HEK293 (cell line): ENCODE results near the gene SREK1.

ENCODE experiments used
- EGR2 ChIP-seq: fragments of 450-650 bp; formaldehyde crosslinking; IDR thresholded peaks from 2 replicates; pipeline ENCODE4 v1.5.1; 2016; ENCODE audit warnings: low read depth, missing biosample characterization, missing genetic modification characterization
- HOXD13 ChIP-seq: sonication (generic); formaldehyde crosslinking; IDR thresholded peaks from 2 replicates; pipeline ENCODE4 v1.8.0; 2022; ENCODE audit warnings: missing genetic modification reagents, borderline replicate concordance
- KLF8 ChIP-seq: fragments of 450-650 bp; formaldehyde crosslinking; IDR thresholded peaks from 2 replicates; pipeline ENCODE4 v1.5.1; 2016; ENCODE audit warnings: missing biosample characterization, missing genetic modification characterization
- PRDM1 ChIP-seq: fragments of 450-650 bp; formaldehyde crosslinking; IDR thresholded peaks from 2 replicates; pipeline ENCODE4; 2016; ENCODE audit warnings: missing biosample characterization, missing genetic modification characterization
- SCRT2 ChIP-seq: fragments of 450-650 bp; formaldehyde crosslinking; IDR thresholded peaks from 2 replicates; pipeline ENCODE4 v1.5.1; 2016; ENCODE audit warnings: missing biosample characterization, missing genetic modification characterization
- SP3 ChIP-seq: fragments of 450-650 bp; formaldehyde crosslinking; IDR thresholded peaks from 2 replicates; pipeline ENCODE4 v1.5.1; 2016; ENCODE audit warnings: missing biosample characterization, missing genetic modification characterization
- TRIM28 ChIP-seq: IDR thresholded peaks from 2 replicates; pipeline ENCODE4 v1.6.1; 2011; ENCODE audit warnings: low read length, control low read depth, borderline replicate concordance
- YY2 ChIP-seq: fragments of 450-650 bp; formaldehyde crosslinking; IDR thresholded peaks from 2 replicates; pipeline ENCODE4 v1.5.1; 2016; ENCODE audit warnings: missing biosample characterization, missing genetic modification characterization
- ZBTB1 ChIP-seq: fragments of 450-650 bp; formaldehyde crosslinking; IDR thresholded peaks from 2 replicates; pipeline ENCODE4 v1.5.1; 2016; ENCODE audit warnings: missing biosample characterization, missing genetic modification characterization
- ZBTB21 ChIP-seq: fragments of 450-650 bp; formaldehyde crosslinking; IDR thresholded peaks from 2 replicates; pipeline ENCODE4 v1.5.1; 2017; ENCODE audit warnings: missing biosample characterization, missing genetic modification characterization
- ZBTB48 ChIP-seq: fragments of 450-650 bp; formaldehyde crosslinking; IDR thresholded peaks from 2 replicates; pipeline ENCODE4 v1.5.1; 2016; ENCODE audit warnings: missing biosample characterization, missing genetic modification characterization
- ZBTB7A ChIP-seq: fragments of 450-650 bp; formaldehyde crosslinking; IDR thresholded peaks from 2 replicates; pipeline ENCODE4 v1.5.1; 2016; ENCODE audit warnings: low read depth, missing biosample characterization, missing genetic modification characterization
- ZFP3 ChIP-seq: fragments of 450-650 bp; formaldehyde crosslinking; IDR thresholded peaks from 2 replicates; pipeline ENCODE4 v1.5.1; 2016; ENCODE audit warnings: low read depth, missing biosample characterization, missing genetic modification characterization
- ZFP41 ChIP-seq: fragments of 450-650 bp; formaldehyde crosslinking; IDR thresholded peaks from 2 replicates; pipeline ENCODE4 v1.5.1; 2016; ENCODE audit warnings: missing biosample characterization, missing genetic modification characterization, borderline replicate concordance
- ZNF112 ChIP-seq: fragments of 450-650 bp; formaldehyde crosslinking; IDR thresholded peaks from 2 replicates; pipeline ENCODE4 v1.5.0; 2017; ENCODE audit warnings: missing biosample characterization, missing genetic modification characterization
- ZNF121 ChIP-seq: fragments of 450-650 bp; formaldehyde crosslinking; IDR thresholded peaks from 2 replicates; pipeline ENCODE4 v1.5.1; 2016; ENCODE audit warnings: missing biosample characterization, missing genetic modification characterization
- ZNF266 ChIP-seq: fragments of 450-650 bp; formaldehyde crosslinking; IDR thresholded peaks from 2 replicates; pipeline ENCODE4 v1.5.1; 2016; ENCODE audit warnings: missing biosample characterization, missing genetic modification characterization, low read depth
- ZNF335 ChIP-seq: fragments of 450-650 bp; formaldehyde crosslinking; conservative IDR thresholded peaks from 2 replicates; pipeline ENCODE4 v1.5.1; 2016; ENCODE audit warnings: missing biosample characterization, missing genetic modification characterization
- ZNF366 ChIP-seq: fragments of 450-650 bp; formaldehyde crosslinking; conservative IDR thresholded peaks from 2 replicates; pipeline ENCODE4 v1.5.1; 2016; ENCODE audit warnings: missing biosample characterization, missing genetic modification characterization
- ZNF433 ChIP-seq: fragments of 450-650 bp; formaldehyde crosslinking; IDR thresholded peaks from 2 replicates; pipeline ENCODE4 v1.5.1; 2016; ENCODE audit warnings: missing biosample characterization, missing genetic modification characterization, low read depth
- ZNF658 ChIP-seq: fragments of 450-650 bp; formaldehyde crosslinking; IDR thresholded peaks from 2 replicates; pipeline ENCODE4; 2016; ENCODE audit warnings: missing biosample characterization, missing genetic modification characterization
- ZNF677 ChIP-seq: fragments of 450-650 bp; IDR thresholded peaks from 2 replicates; pipeline ENCODE4 v1.5.0; 2018; ENCODE audit warnings: missing biosample characterization, mild to moderate bottlenecking, missing genetic modification characterization, moderate library complexity
- ZNF830 ChIP-seq: fragments of 450-650 bp; IDR thresholded peaks from 2 replicates; pipeline ENCODE4 v1.5.0; 2018; ENCODE audit warnings: missing biosample characterization, missing genetic modification characterization, low read depth, mild to moderate bottlenecking, moderate library complexity
- TF ChIP-seq, protein P1 (sequence below): fragments of 450-650 bp; formaldehyde crosslinking; IDR thresholded peaks from 2 replicates; pipeline ENCODE4 v1.5.1; 2017; ENCODE audit warnings: missing biosample characterization, missing genetic modification characterization
- TF ChIP-seq, protein P2 (sequence below): fragments of 450-650 bp; IDR thresholded peaks from 2 replicates; pipeline ENCODE4 v1.5.1; 2018; ENCODE audit warnings: missing biosample characterization, mild to moderate bottlenecking, missing genetic modification characterization
- TF ChIP-seq, protein P3 (sequence below): fragments of 450-650 bp; formaldehyde crosslinking; IDR thresholded peaks from 2 replicates; pipeline ENCODE4 v1.5.1; 2016; ENCODE audit warnings: missing biosample characterization, missing genetic modification characterization
- TF ChIP-seq, protein P4 (sequence below): fragments of 450-650 bp; formaldehyde crosslinking; IDR thresholded peaks from 2 replicates; pipeline ENCODE4 v1.5.1; 2016; ENCODE audit warnings: missing biosample characterization, missing genetic modification characterization
- TF ChIP-seq, protein P5 (sequence below): fragments of 450-650 bp; formaldehyde crosslinking; IDR thresholded peaks from 2 replicates; pipeline ENCODE4 v1.5.1; 2016; ENCODE audit warnings: missing biosample characterization, missing genetic modification characterization
- TF ChIP-seq, protein P6 (sequence below): fragments of 450-650 bp; formaldehyde crosslinking; IDR thresholded peaks from 2 replicates; pipeline ENCODE4 v1.5.1; 2016; ENCODE audit warnings: missing biosample characterization, missing genetic modification characterization

SREK1 gene

DNA sequence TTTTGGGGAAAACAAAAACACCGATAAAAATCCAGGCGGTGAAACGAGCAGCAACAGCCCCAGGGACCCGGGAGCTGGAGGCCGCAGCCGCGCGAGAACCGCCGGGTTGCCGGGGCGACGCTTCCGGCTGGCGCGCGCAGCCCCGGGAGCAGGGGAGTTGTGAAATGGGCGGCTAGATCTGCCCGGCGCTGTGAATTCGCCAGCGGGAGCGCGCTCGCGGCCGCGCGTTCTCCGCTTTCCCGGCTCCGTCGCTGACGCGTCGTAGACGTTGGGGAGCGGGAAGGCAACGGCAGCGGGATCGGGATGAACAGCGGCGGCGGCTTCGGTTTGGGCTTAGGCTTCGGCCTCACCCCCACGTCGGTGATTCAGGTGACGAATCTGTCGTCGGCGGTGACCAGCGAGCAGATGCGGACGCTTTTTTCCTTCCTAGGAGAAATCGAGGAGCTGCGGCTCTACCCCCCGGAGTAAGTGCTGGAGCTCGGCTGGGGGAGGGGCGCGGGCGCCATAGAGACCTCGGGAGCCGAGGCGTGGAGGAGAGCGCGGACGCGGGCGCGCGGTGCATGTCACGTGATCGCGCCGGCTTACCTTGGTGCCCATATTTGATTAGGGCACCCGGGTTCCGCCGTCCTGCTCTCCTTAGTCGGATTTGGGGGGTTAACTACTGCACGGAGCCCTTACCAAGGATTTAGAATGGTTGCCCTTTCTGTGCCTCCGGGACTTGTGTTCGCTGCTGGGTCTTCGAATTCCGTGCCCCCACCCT, at the start of gene SREK1 (continued):
- TF ChIP-seq, protein P1, sequence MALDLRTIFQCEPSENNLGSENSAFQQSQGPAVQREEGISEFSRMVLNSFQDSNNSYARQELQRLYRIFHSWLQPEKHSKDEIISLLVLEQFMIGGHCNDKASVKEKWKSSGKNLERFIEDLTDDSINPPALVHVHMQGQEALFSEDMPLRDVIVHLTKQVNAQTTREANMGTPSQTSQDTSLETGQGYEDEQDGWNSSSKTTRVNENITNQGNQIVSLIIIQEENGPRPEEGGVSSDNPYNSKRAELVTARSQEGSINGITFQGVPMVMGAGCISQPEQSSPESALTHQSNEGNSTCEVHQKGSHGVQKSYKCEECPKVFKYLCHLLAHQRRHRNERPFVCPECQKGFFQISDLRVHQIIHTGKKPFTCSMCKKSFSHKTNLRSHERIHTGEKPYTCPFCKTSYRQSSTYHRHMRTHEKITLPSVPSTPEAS (tag by site-specific recombination): peak; percentile 56
- peak; percentile 79 for TF ChIP-seq YY2 (tag by site-specific recombination)
- TF ChIP-seq ZBTB21 (tag by site-specific recombination): peak; percentile 25; the same call in 1 of the 2 replicates
- peak; percentile 88; the same call in 1 of the 2 replicates for TF ChIP-seq SCRT2 (tag by site-specific recombination)
- TF ChIP-seq ZNF433 (tag by site-specific recombination): no peak
- TF ChIP-seq, protein P2, sequence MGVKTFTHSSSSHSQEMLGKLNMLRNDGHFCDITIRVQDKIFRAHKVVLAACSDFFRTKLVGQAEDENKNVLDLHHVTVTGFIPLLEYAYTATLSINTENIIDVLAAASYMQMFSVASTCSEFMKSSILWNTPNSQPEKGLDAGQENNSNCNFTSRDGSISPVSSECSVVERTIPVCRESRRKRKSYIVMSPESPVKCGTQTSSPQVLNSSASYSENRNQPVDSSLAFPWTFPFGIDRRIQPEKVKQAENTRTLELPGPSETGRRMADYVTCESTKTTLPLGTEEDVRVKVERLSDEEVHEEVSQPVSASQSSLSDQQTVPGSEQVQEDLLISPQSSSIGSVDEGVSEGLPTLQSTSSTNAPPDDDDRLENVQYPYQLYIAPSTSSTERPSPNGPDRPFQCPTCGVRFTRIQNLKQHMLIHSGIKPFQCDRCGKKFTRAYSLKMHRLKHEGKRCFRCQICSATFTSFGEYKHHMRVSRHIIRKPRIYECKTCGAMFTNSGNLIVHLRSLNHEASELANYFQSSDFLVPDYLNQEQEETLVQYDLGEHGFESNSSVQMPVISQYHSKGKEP: 0 out of 2 replicates have a peak, but pooled peaks have one; percentile 3
- TF ChIP-seq KLF8: peak; percentile 60; the same call in 1 of the 2 replicates
- no peak for TF ChIP-seq ZFP41 (tag by site-specific recombination)
- no peak for TF ChIP-seq ZNF677 (tag by site-specific recombination)
- peak; percentile 47; the same call in 1 of the 2 replicates for TF ChIP-seq ZNF366 (tag by site-specific recombination)
- no peak for TF ChIP-seq HOXD13 (CRISPR knock-in tag)
- peak; percentile 81; the same call in 1 of the 2 replicates for TF ChIP-seq ZBTB7A (tag by site-specific recombination)
- TF ChIP-seq, protein P3, sequence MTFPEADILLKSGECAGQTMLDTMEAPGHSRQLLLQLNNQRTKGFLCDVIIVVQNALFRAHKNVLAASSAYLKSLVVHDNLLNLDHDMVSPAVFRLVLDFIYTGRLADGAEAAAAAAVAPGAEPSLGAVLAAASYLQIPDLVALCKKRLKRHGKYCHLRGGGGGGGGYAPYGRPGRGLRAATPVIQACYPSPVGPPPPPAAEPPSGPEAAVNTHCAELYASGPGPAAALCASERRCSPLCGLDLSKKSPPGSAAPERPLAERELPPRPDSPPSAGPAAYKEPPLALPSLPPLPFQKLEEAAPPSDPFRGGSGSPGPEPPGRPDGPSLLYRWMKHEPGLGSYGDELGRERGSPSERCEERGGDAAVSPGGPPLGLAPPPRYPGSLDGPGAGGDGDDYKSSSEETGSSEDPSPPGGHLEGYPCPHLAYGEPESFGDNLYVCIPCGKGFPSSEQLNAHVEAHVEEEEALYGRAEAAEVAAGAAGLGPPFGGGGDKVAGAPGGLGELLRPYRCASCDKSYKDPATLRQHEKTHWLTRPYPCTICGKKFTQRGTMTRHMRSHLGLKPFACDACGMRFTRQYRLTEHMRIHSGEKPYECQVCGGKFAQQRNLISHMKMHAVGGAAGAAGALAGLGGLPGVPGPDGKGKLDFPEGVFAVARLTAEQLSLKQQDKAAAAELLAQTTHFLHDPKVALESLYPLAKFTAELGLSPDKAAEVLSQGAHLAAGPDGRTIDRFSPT (tag by site-specific recombination): peak; percentile 96
- TF ChIP-seq ZFP3 (tag by site-specific recombination): no peak
- no peak for TF ChIP-seq ZNF112
- TF ChIP-seq, protein P4, sequence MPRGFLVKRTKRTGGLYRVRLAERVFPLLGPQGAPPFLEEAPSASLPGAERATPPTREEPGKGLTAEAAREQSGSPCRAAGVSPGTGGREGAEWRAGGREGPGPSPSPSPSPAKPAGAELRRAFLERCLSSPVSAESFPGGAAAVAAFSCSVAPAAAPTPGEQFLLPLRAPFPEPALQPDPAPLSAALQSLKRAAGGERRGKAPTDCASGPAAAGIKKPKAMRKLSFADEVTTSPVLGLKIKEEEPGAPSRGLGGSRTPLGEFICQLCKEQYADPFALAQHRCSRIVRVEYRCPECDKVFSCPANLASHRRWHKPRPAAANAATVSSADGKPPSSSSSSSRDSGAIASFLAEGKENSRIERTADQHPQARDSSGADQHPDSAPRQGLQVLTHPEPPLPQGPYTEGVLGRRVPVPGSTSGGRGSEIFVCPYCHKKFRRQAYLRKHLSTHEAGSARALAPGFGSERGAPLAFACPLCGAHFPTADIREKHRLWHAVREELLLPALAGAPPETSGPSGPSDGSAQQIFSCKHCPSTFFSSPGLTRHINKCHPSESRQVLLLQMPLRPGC: peak; percentile 50; the same call in 1 of the 2 replicates
- TF ChIP-seq, protein P5, sequence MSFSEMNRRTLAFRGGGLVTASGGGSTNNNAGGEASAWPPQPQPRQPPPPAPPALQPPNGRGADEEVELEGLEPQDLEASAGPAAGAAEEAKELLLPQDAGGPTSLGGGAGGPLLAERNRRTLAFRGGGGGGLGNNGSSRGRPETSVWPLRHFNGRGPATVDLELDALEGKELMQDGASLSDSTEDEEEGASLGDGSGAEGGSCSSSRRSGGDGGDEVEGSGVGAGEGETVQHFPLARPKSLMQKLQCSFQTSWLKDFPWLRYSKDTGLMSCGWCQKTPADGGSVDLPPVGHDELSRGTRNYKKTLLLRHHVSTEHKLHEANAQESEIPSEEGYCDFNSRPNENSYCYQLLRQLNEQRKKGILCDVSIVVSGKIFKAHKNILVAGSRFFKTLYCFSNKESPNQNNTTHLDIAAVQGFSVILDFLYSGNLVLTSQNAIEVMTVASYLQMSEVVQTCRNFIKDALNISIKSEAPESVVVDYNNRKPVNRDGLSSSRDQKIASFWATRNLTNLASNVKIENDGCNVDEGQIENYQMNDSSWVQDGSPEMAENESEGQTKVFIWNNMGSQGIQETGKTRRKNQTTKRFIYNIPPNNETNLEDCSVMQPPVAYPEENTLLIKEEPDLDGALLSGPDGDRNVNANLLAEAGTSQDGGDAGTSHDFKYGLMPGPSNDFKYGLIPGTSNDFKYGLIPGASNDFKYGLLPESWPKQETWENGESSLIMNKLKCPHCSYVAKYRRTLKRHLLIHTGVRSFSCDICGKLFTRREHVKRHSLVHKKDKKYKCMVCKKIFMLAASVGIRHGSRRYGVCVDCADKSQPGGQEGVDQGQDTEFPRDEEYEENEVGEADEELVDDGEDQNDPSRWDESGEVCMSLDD (tag by site-specific recombination): peak; percentile 63
- no peak for TF ChIP-seq ZNF830 (tag by site-specific recombination)
- peak; percentile 78 for TF ChIP-seq PRDM1
- TF ChIP-seq ZNF658 (tag by site-specific recombination): no peak
- no peak for TF ChIP-seq ZNF121 (tag by site-specific recombination)
- TF ChIP-seq ZNF266 (tag by site-specific recombination): no peak
- TF ChIP-seq ZBTB48 (tag by site-specific recombination): peak; percentile 41
- TF ChIP-seq SP3: peak; percentile 56; the same call in 1 of the 2 replicates
- TF ChIP-seq, protein P6, sequence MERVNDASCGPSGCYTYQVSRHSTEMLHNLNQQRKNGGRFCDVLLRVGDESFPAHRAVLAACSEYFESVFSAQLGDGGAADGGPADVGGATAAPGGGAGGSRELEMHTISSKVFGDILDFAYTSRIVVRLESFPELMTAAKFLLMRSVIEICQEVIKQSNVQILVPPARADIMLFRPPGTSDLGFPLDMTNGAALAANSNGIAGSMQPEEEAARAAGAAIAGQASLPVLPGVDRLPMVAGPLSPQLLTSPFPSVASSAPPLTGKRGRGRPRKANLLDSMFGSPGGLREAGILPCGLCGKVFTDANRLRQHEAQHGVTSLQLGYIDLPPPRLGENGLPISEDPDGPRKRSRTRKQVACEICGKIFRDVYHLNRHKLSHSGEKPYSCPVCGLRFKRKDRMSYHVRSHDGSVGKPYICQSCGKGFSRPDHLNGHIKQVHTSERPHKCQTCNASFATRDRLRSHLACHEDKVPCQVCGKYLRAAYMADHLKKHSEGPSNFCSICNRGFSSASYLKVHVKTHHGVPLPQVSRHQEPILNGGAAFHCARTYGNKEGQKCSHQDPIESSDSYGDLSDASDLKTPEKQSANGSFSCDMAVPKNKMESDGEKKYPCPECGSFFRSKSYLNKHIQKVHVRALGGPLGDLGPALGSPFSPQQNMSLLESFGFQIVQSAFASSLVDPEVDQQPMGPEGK (tag by site-specific recombination): peak; percentile 87
- peak; percentile 76 for TF ChIP-seq ZNF335 (tag by site-specific recombination)
- peak; percentile 54; the same call in 1 of the 2 replicates for TF ChIP-seq TRIM28
- no peak for TF ChIP-seq ZBTB1 (tag by site-specific recombination)
- TF ChIP-seq EGR2 (tag by site-specific recombination): 0 out of 2 replicates have a peak, but pooled peaks have one; percentile 12
